HepG2 (cell line): ENCODE measurements around the gene NDST1. TPM values are rescaled to one million over a fixed set of nuclear protein-coding genes. Genes with fewer than 3 reads are reported as not detected.
A peak's percentile ranks its signal among the peaks of the same experiment; 100 is the strongest.

Source experiments
- ASH2L ChIP-seq: fragments of 300-600, 200-600 bp; sonication (generic); IDR thresholded peaks from 2 replicates; pipeline ENCODE4 v1.7.0; 2017; ENCODE audit warnings: low read depth, mild to moderate bottlenecking, moderate library complexity, mixed read lengths, low read length; ENCODE audit not compliant: insufficient read length
- CBX5 ChIP-seq: sonication (generic); formaldehyde crosslinking; IDR thresholded peaks from 2 replicates; pipeline ENCODE4 v1.4.0; 2020; ENCODE audit warnings: missing genetic modification reagents, borderline replicate concordance
- CEBPB ChIP-seq: IDR thresholded peaks from 2 replicates; pipeline ENCODE4 v1.6.1; 2011; ENCODE audit warnings: low read depth, low read length, improper control_type of control experiment, borderline replicate concordance
- FOXJ3 ChIP-seq: sonication (generic); formaldehyde crosslinking; IDR thresholded peaks from 2 replicates; pipeline ENCODE4 v1.4.0; 2020; ENCODE audit warnings: missing genetic modification reagents, mild to moderate bottlenecking, borderline replicate concordance
- HDAC1 ChIP-seq: sonication (generic); formaldehyde crosslinking; IDR thresholded peaks from 2 replicates; pipeline ENCODE4 v1.5.1; 2020; ENCODE audit warnings: mild to moderate bottlenecking, missing genetic modification reagents
- IKZF1 ChIP-seq: fragments of 450-650 bp; IDR thresholded peaks from 2 replicates; pipeline ENCODE4 v1.7.1; 2016
- MTA1 ChIP-seq: sonication (generic); formaldehyde crosslinking; IDR thresholded peaks from 2 replicates; pipeline ENCODE4 v1.4.0; 2020; ENCODE audit warnings: missing genetic modification reagents, mild to moderate bottlenecking, borderline replicate concordance
- PTBP1 ChIP-seq: fragments of 200-400 bp; formaldehyde crosslinking; IDR thresholded peaks from 2 replicates; pipeline ENCODE4 v1.6.1; 2018; ENCODE audit warnings: low read length, low read depth; ENCODE audit not compliant: poor library complexity, severe bottlenecking
- RBAK ChIP-seq: sonication (generic); formaldehyde crosslinking; IDR thresholded peaks from 2 replicates; pipeline ENCODE4 v1.5.1; 2020; ENCODE audit warnings: mild to moderate bottlenecking, missing genetic modification reagents
- SNRNP70 ChIP-seq: fragments of 200-400 bp; formaldehyde crosslinking; IDR thresholded peaks from 2 replicates; pipeline ENCODE4 v1.6.1; 2017; ENCODE audit warnings: mild to moderate bottlenecking, low read depth, low read length, moderate library complexity
- ZBTB25 ChIP-seq: IDR thresholded peaks from 2 replicates; pipeline ENCODE4 v1.6.1; 2018; ENCODE audit warnings: missing genetic modification reagents
- ZBTB46 ChIP-seq: sonication (generic); formaldehyde crosslinking; IDR thresholded peaks from 2 replicates; pipeline ENCODE4 v1.4.0; 2020; ENCODE audit warnings: mild to moderate bottlenecking, missing genetic modification reagents, borderline replicate concordance
- ZNF124 ChIP-seq: sonication (generic); formaldehyde crosslinking; IDR thresholded peaks from 2 replicates; pipeline ENCODE4 v1.4.0; 2020; ENCODE audit warnings: missing genetic modification reagents
- ZNF547 ChIP-seq: sonication (generic); formaldehyde crosslinking; IDR thresholded peaks from 2 replicates; pipeline ENCODE4 v1.5.1; 2020; ENCODE audit warnings: mild to moderate bottlenecking, missing genetic modification reagents
- ZNF713 ChIP-seq: sonication (generic); formaldehyde crosslinking; IDR thresholded peaks from 2 replicates; pipeline ENCODE4 v1.4.0; 2020; ENCODE audit warnings: mild to moderate bottlenecking, missing genetic modification reagents
- ZNF772 ChIP-seq: sonication (generic); formaldehyde crosslinking; IDR thresholded peaks from 2 replicates; pipeline ENCODE4 v1.5.0; 2020; ENCODE audit warnings: mild to moderate bottlenecking, missing genetic modification reagents
- ZSCAN29 ChIP-seq: sonication (generic); formaldehyde crosslinking; conservative IDR thresholded peaks from 2 replicates; pipeline ENCODE4 v1.4.0; 2020; ENCODE audit warnings: mild to moderate bottlenecking, missing genetic modification reagents
- polyA plus RNA-seq, 8 experiments: library from polyadenylated mRNA; depleted of rRNA in 3 of 8; stranded (reverse) in 7 of 8; unstranded in 1 of 8; fragments of >200 nt; fragmentation: Illumina TruSeq in 4 of 8; extraction: Trizol in 4 of 8; gene quantifications; 2 replicates each; pipeline versions ENCODE4 v1.2.1 to v1.2.3, GENCODE V29; 2011 to 2016; ENCODE audit warnings: low read depth in 4 of 8, missing spikeins in 1 of 8, mixed read lengths in 1 of 8; ENCODE audit not compliant: insufficient read depth in 1 of 8
- total RNA-seq, 5 experiments: library from RNA; depleted of rRNA; stranded (reverse); fragments of >200 nt; fragmentation: Illumina TruSeq; extraction: Trizol; gene quantifications; 2 replicates each; pipeline ENCODE4 v1.2.3, GENCODE V29; 2016; ENCODE audit warnings: low read depth in 1 of 5
- TF ChIP-seq, protein P1 (sequence below): sonication (generic); formaldehyde crosslinking; IDR thresholded peaks from 2 replicates; pipeline ENCODE4 v1.8.0; 2023; ENCODE audit warnings: mild to moderate bottlenecking, missing genetic modification reagents
- TF ChIP-seq, protein P2 (sequence below): sonication (generic); formaldehyde crosslinking; IDR thresholded peaks from 2 replicates; pipeline ENCODE4 v1.4.0; 2020; ENCODE audit warnings: mild to moderate bottlenecking, missing genetic modification reagents
- TF ChIP-seq, protein P3 (sequence below): sonication (generic); formaldehyde crosslinking; IDR thresholded peaks from 2 replicates; pipeline ENCODE4 v1.4.0; 2020; ENCODE audit warnings: mild to moderate bottlenecking, missing genetic modification reagents

The NDST1 gene
- total and polyA plus RNA-seq, 2 of the 13 experiments (the other 11 are each of a cell fraction or from before 2014, with no cell fraction given) = 23.8 to 26.2 TPM

DNA sequence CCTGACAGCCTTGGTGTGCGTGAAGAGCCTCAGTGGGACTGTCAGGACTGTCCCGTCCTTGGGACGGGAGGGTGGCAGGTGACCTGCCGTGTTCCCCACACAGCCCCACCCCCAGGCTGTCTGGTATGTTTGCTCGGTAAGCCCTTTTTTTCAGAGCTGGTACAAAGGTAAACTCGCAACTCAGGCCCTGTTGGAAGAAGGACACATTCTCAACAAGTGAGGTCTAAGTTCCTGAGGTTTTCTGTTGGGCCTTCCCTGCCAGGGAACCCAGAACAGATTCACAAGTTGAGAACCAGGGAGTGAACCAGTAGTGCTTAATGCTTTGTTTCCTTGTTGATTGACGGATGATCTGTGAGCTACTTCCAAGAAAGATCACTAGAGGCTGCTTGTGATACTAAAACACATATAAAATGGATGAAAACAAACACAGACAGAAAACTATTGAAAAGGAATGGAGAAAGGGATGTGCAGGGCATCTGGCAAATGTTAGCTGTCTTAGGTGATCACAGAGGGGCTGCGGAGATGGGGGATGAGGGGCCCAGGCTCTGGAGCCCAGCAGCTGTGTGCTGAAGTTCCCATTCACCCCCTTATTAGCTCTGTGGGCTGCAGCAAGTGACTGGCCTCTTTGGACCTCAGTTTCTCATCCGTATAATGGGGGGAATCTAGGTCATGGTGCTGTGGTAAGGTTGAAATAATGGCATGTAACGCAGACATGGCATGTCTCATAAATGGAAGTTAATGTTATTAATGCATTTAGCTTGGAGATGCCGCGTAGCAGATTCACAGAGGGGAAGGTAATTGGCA is 2.7 kb downstream of the NDST1 start (continued):
- TF ChIP-seq ZSCAN29 = peak; percentile 65; the same call in 1 of the 2 replicates
- 0 out of 2 replicates have a peak, but pooled peaks have one; percentile 65 for TF ChIP-seq ZNF124 (CRISPR knock-in tag)
- TF ChIP-seq ASH2L = peak; percentile 34
- TF ChIP-seq ZBTB25 (CRISPR knock-in tag) = peak; percentile 68
- TF ChIP-seq HDAC1 (CRISPR knock-in tag) = peak; percentile 85
- TF ChIP-seq MTA1 (CRISPR knock-in tag) = peak; percentile 89
- TF ChIP-seq CEBPB = no peak
- peak; percentile 27; the same call in 1 of the 2 replicates for TF ChIP-seq ZNF772
- TF ChIP-seq ZBTB46 (CRISPR knock-in tag) = 0 out of 2 replicates have a peak, but pooled peaks have one; percentile 61
- no peak for TF ChIP-seq ZNF713
- TF ChIP-seq, protein P1, sequence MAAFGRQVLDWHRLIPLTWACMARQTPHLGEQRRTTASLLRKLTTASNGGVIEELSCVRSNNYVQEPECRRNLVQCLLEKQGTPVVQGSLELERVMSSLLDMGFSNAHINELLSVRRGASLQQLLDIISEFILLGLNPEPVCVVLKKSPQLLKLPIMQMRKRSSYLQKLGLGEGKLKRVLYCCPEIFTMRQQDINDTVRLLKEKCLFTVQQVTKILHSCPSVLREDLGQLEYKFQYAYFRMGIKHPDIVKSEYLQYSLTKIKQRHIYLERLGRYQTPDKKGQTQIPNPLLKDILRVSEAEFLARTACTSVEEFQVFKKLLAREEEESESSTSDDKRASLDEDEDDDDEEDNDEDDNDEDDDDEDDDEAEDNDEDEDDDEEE (CRISPR knock-in tag) = no peak
- no peak for TF ChIP-seq SNRNP70
- TF ChIP-seq FOXJ3 = peak; percentile 74; the same call in 1 of the 2 replicates
- peak; percentile 87 for TF ChIP-seq CBX5
- TF ChIP-seq PTBP1 = no peak
- no peak for TF ChIP-seq ZNF547
- TF ChIP-seq, protein P2, sequence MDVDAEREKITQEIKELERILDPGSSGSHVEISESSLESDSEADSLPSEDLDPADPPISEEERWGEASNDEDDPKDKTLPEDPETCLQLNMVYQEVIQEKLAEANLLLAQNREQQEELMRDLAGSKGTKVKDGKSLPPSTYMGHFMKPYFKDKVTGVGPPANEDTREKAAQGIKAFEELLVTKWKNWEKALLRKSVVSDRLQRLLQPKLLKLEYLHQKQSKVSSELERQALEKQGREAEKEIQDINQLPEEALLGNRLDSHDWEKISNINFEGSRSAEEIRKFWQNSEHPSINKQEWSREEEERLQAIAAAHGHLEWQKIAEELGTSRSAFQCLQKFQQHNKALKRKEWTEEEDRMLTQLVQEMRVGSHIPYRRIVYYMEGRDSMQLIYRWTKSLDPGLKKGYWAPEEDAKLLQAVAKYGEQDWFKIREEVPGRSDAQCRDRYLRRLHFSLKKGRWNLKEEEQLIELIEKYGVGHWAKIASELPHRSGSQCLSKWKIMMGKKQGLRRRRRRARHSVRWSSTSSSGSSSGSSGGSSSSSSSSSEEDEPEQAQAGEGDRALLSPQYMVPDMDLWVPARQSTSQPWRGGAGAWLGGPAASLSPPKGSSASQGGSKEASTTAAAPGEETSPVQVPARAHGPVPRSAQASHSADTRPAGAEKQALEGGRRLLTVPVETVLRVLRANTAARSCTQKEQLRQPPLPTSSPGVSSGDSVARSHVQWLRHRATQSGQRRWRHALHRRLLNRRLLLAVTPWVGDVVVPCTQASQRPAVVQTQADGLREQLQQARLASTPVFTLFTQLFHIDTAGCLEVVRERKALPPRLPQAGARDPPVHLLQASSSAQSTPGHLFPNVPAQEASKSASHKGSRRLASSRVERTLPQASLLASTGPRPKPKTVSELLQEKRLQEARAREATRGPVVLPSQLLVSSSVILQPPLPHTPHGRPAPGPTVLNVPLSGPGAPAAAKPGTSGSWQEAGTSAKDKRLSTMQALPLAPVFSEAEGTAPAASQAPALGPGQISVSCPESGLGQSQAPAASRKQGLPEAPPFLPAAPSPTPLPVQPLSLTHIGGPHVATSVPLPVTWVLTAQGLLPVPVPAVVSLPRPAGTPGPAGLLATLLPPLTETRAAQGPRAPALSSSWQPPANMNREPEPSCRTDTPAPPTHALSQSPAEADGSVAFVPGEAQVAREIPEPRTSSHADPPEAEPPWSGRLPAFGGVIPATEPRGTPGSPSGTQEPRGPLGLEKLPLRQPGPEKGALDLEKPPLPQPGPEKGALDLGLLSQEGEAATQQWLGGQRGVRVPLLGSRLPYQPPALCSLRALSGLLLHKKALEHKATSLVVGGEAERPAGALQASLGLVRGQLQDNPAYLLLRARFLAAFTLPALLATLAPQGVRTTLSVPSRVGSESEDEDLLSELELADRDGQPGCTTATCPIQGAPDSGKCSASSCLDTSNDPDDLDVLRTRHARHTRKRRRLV = no peak
- no peak for TF ChIP-seq RBAK
- TF ChIP-seq IKZF1 = no peak
- TF ChIP-seq, protein P3, sequence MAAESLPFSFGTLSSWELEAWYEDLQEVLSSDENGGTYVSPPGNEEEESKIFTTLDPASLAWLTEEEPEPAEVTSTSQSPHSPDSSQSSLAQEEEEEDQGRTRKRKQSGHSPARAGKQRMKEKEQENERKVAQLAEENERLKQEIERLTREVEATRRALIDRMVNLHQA (CRISPR knock-in tag) = no peak
